ENCODE results near the gene RASGRF2. TPM values are rescaled to one million over a fixed set of nuclear protein-coding genes. Genes with fewer than 3 reads are reported as not detected.

RASGRF2 gene
- total and polyA plus RNA-seq, 9 of the 15 experiments (the other 6 are each of a cell fraction or from before 2014, with no cell fraction given), result 0.01 to 0.22 (median 0.08) TPM; not detected in 2

DNA sequence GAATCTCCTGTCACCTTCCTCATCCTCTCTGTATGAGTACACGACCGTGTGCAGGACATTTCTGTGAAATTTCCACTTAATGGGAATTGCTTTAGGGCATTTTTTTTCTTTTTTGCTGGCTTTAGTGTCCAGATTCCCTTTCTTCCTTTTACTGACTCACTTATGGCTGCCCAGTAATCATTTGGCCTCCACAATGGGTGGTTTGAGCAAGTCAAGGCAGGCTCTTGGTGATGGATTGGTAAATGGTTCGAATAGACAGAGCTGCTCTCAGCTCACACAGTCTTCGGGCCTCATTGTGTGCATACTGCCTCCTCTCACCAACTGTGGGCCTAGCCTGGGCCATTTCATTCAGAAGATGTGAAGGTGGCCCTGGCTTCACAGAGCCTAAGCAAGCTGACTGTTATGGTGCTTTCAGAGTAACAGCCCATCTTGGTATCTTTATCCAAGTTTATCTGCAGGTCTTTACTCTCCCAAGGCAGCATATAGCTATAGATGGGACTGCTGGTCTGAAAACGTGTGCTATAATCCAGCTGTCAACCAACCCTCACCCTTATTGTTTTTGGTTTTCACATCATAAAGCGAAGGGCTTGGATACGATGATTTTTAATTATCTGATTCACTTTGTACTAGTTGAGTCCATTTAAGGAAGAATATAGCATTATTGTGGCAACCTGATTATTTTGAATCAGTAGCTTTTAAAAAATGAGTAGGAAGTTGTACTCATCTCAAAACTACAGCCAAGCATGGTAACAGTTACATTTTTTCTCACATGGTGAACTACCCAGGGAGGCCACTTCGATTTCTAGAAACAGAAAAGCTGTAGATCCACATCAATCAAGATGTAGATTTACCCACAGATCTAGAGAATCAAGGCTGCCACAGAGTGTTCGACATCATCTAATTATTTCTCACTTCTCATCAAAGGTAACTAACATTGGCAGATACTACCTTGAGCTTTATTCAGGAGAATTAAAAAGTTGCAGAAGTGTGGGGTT, 222.5 kb downstream of the RASGRF2 start:
- H3K27me3 ChIP-seq (ENCODE audit: control insufficient read depth in 2 of 2, insufficient read depth in 2 of 2, low read length in 2 of 2), result peaks cover 13 to 40% of the 10 kb centered on the region in 2 experiments
- no peaks in the 10 kb centered on the region; the same call in 1 of the 2 replicates for H3K9me3 ChIP-seq (replicated peaks; ENCODE audit: control insufficient read depth, insufficient read depth, low read depth, low read length)
- CTCF ChIA-PET (ENCODE audit: low intra/inter-chr PET ratio), result no interaction called here
- DNase-seq (ENCODE audit: extremely low read depth in 1 of 4, low spot score in 3 of 4) (no peak), ATAC-seq (no peak), FAIRE-seq (no peak)
- H3K4me1 ChIP-seq (replicated peaks in 1 of 2; ENCODE audit: control insufficient read depth in 2 of 2, insufficient read depth in 2 of 2, low read length in 2 of 2), result no peaks in the 10 kb centered on the region; a peak in 1 of 5 replicates
- intact Hi-C loops (cut with micrococcal nuclease) (no loop called here), in situ Hi-C loops (cut with MboI) (loop anchor here (25.0 kb wide), 1 partner anchor 1070 kb away; no protein-coding TSS in a partner anchor)
- no TSS peak for BruUV-seq (replicated peaks)
- no peak overlapping the region for H3K4me2 ChIP-seq (ENCODE audit: insufficient read depth, low read length)
- TF ChIP-seq, protein P1, sequence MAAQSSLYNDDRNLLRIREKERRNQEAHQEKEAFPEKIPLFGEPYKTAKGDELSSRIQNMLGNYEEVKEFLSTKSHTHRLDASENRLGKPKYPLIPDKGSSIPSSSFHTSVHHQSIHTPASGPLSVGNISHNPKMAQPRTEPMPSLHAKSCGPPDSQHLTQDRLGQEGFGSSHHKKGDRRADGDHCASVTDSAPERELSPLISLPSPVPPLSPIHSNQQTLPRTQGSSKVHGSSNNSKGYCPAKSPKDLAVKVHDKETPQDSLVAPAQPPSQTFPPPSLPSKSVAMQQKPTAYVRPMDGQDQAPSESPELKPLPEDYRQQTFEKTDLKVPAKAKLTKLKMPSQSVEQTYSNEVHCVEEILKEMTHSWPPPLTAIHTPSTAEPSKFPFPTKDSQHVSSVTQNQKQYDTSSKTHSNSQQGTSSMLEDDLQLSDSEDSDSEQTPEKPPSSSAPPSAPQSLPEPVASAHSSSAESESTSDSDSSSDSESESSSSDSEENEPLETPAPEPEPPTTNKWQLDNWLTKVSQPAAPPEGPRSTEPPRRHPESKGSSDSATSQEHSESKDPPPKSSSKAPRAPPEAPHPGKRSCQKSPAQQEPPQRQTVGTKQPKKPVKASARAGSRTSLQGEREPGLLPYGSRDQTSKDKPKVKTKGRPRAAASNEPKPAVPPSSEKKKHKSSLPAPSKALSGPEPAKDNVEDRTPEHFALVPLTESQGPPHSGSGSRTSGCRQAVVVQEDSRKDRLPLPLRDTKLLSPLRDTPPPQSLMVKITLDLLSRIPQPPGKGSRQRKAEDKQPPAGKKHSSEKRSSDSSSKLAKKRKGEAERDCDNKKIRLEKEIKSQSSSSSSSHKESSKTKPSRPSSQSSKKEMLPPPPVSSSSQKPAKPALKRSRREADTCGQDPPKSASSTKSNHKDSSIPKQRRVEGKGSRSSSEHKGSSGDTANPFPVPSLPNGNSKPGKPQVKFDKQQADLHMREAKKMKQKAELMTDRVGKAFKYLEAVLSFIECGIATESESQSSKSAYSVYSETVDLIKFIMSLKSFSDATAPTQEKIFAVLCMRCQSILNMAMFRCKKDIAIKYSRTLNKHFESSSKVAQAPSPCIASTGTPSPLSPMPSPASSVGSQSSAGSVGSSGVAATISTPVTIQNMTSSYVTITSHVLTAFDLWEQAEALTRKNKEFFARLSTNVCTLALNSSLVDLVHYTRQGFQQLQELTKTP (IDR thresholded peaks at IDR 0.05; ENCODE audit: low read depth in 1 of 2, partially characterized antibody in 2 of 2), result no peak
- no peak for TF ChIP-seq HDAC6 (IDR thresholded peaks at IDR 0.05; ENCODE audit: low read depth, low read length)
- 0% methylated on average over 9 of the region's 9 CpGs for WGBS (ENCODE audit: insufficient coverage, low coverage, missing lambda C conversion rate)
- no peak overlapping the region for H2AFZ ChIP-seq (ENCODE audit: low read depth, low read length)
- H3K9ac ChIP-seq (ENCODE audit: insufficient read depth in 1 of 2, low read depth in 2 of 2, low read length in 2 of 2), result no peak overlapping the region
- no peaks in the 10 kb centered on the region for H3K36me3 ChIP-seq (ENCODE audit: control insufficient read depth, insufficient read depth, low read length)
- H4K20me1 ChIP-seq (replicated peaks; ENCODE audit: control insufficient read depth, insufficient read depth, low read length), result no peaks in the 10 kb centered on the region; the same call in 1 of the 2 replicates
- H3K27ac ChIP-seq (ENCODE audit: extremely low read depth, low read depth, low read length), result no peak overlapping the region
- POLR2A ChIA-PET, result no interaction called here
- H3K9me1 ChIP-seq (ENCODE audit: control insufficient read depth, insufficient read depth, low read length), result no peaks in the 10 kb centered on the region
- H3K79me2 ChIP-seq (ENCODE audit: control insufficient read depth, insufficient read depth, low read length), result no peaks in the 10 kb centered on the region
- H3K4me3 ChIP-seq, result no peak overlapping the region

Measured in K562 (cell line).